ENCODE measurements around the gene GLRX3. TPM values are rescaled to one million over a fixed set of nuclear protein-coding genes. Genes with fewer than 3 reads are reported as not detected.

Gene GLRX3
- total RNA-seq, 1 experiment from 2014 or later, result 142 TPM

- no peak for TF ChIP-seq ZNF532 (CRISPR knock-in tag; IDR thresholded peaks at IDR 0.05; ENCODE audit: borderline replicate concordance)
- TF ChIP-seq CREM (CRISPR knock-in tag; IDR thresholded peaks at IDR 0.05), result no peak
- no peak for TF ChIP-seq TEAD4 (CRISPR knock-in tag; IDR thresholded peaks at IDR 0.05)
- TF ChIP-seq, protein P1, sequence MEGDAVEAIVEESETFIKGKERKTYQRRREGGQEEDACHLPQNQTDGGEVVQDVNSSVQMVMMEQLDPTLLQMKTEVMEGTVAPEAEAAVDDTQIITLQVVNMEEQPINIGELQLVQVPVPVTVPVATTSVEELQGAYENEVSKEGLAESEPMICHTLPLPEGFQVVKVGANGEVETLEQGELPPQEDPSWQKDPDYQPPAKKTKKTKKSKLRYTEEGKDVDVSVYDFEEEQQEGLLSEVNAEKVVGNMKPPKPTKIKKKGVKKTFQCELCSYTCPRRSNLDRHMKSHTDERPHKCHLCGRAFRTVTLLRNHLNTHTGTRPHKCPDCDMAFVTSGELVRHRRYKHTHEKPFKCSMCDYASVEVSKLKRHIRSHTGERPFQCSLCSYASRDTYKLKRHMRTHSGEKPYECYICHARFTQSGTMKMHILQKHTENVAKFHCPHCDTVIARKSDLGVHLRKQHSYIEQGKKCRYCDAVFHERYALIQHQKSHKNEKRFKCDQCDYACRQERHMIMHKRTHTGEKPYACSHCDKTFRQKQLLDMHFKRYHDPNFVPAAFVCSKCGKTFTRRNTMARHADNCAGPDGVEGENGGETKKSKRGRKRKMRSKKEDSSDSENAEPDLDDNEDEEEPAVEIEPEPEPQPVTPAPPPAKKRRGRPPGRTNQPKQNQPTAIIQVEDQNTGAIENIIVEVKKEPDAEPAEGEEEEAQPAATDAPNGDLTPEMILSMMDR (IDR thresholded peaks at IDR 0.05), result no peak
These were observed 45.7 kb downstream of the GLRX3 start (continued) for GRCh38 chr10:130181858-130182257.

GRCh38 chr10:130185591-130185990, 49.4 kb downstream of the GLRX3 start:
- Mint-ChIP-seq H3K9me3 (no peaks in the 10 kb centered on the region), H3K4me1 (no peaks in the 10 kb centered on the region), H3K27ac (no peak overlapping the region), H3K4me3 (no peak overlapping the region), H3K27me3 (ENCODE audit: low read depth) (no peaks in the 10 kb centered on the region), H3K36me3 (peaks cover 49% of the 10 kb centered on the region)
- ChIA-PET POLR2A (interaction anchor here (0.6 to 1.4 kb wide), 2 partner anchors 17 to 75 kb away, joined by 3 to 4 read pairs; partner anchors contain the start of gene C10orf143), CTCF (no interaction called here)
- TF ChIP-seq, protein P1 (IDR thresholded peaks at IDR 0.05), result no peak
- TF ChIP-seq ETV6 (CRISPR knock-in tag; IDR thresholded peaks at IDR 0.05), result no peak
- no peak for TF ChIP-seq ZNF532 (CRISPR knock-in tag; IDR thresholded peaks at IDR 0.05; ENCODE audit: borderline replicate concordance)
- no peak for TF ChIP-seq SMAD3 (CRISPR knock-in tag; IDR thresholded peaks at IDR 0.05; ENCODE audit: borderline replicate concordance)
- TF ChIP-seq OVOL2 (CRISPR knock-in tag; IDR thresholded peaks at IDR 0.05; ENCODE audit: borderline replicate concordance), result no peak
- no peak for TF ChIP-seq HMGA2 (CRISPR knock-in tag; IDR thresholded peaks at IDR 0.05)
- no peak for TF ChIP-seq ATF1 (CRISPR knock-in tag; IDR thresholded peaks at IDR 0.05)
- no peak for TF ChIP-seq ZNF396 (CRISPR knock-in tag; IDR thresholded peaks at IDR 0.05; ENCODE audit: borderline replicate concordance)
- ATAC-seq (no peak), DNase-seq (ENCODE audit: low spot score) (no peak)
